H9 (cell line): ENCODE measurements around the gene KRTAP4-2. TPM values are rescaled to one million over a fixed set of nuclear protein-coding genes. Genes with fewer than 3 reads are reported as not detected.

Source experiments
- DNase-seq: peaks from one replicate; pipeline ENCODE4 v3.0.0-alpha.2; 2017
- H2AFZ ChIP-seq: one replicate; pipeline ENCODE4 v1.6.1; 2013; ENCODE audit warnings: mild to moderate bottlenecking, low read length, control low read depth, moderate library complexity
- H2AK5ac ChIP-seq: 2 replicates; pipeline ENCODE4 v1.6.1; 2013; ENCODE audit warnings: low read length, control low read depth, mixed read lengths; ENCODE audit not compliant: insufficient read length
- H2BK120ac ChIP-seq: one replicate; pipeline ENCODE4 v1.6.1; 2013; ENCODE audit warnings: low read depth, mild to moderate bottlenecking, low read length, control low read depth, inconsistent platforms; ENCODE audit not compliant: poor library complexity, severe bottlenecking
- H2BK12ac ChIP-seq: 2 replicates; pipeline ENCODE4 v1.6.1; 2013; ENCODE audit warnings: low read length, control low read depth, mixed read lengths, low read depth; ENCODE audit not compliant: insufficient read length
- H2BK15ac ChIP-seq: 2 replicates; pipeline ENCODE4 v1.6.1; 2013; ENCODE audit warnings: low read depth, low read length, control low read depth
- H2BK20ac ChIP-seq: one replicate; pipeline ENCODE4 v1.6.1; 2013; ENCODE audit warnings: low read depth, mild to moderate bottlenecking, low read length, control low read depth, inconsistent platforms; ENCODE audit not compliant: poor library complexity, severe bottlenecking
- H2BK5ac ChIP-seq: 2 replicates; pipeline ENCODE4 v1.6.1; 2013; ENCODE audit warnings: low read length, control low read depth, mixed read lengths; ENCODE audit not compliant: insufficient read length
- H3K14ac ChIP-seq: 2 replicates; pipeline ENCODE4 v1.6.1; 2013; ENCODE audit warnings: low read length, control low read depth; ENCODE audit not compliant: insufficient read depth
- H3K18ac ChIP-seq: 2 replicates; pipeline ENCODE4 v1.6.1; 2013; ENCODE audit warnings: low read depth, mild to moderate bottlenecking, mixed read lengths, low read length, control low read depth; ENCODE audit not compliant: insufficient read length
- H3K23ac ChIP-seq: 2 replicates; pipeline ENCODE4 v1.6.1; 2013; ENCODE audit warnings: low read length, control low read depth, mixed read lengths, low read depth; ENCODE audit not compliant: insufficient read length
- H3K23me2 ChIP-seq: 2 replicates; pipeline ENCODE4 v1.6.1; 2013; ENCODE audit warnings: low read depth, mild to moderate bottlenecking, mixed read lengths, low read length, control low read depth; ENCODE audit not compliant: insufficient read length, poor library complexity, severe bottlenecking
- H3K27ac ChIP-seq: 2 replicates; pipeline ENCODE4 v1.5.1; 2013; ENCODE audit warnings: low read length, control low read depth, mixed read lengths, low read depth; ENCODE audit not compliant: insufficient read length
- H3K27me3 ChIP-seq: 2 replicates; pipeline ENCODE4 v1.6.1; 2013; ENCODE audit warnings: low read length, control low read depth, inconsistent platforms; ENCODE audit not compliant: insufficient read depth
- H3K4ac ChIP-seq: 2 replicates; pipeline ENCODE4 v1.6.1; 2013; ENCODE audit warnings: low read depth, mild to moderate bottlenecking, control low read depth, inconsistent platforms, low read length, moderate library complexity
- H3K4me1 ChIP-seq: 2 replicates; pipeline ENCODE4 v1.6.1; 2013; ENCODE audit warnings: low read length, control low read depth, inconsistent platforms; ENCODE audit not compliant: insufficient read depth
- H3K4me2 ChIP-seq: 2 replicates; pipeline ENCODE4 v1.6.1; 2013; ENCODE audit warnings: low read length, control low read depth, mixed read lengths; ENCODE audit not compliant: insufficient read length, insufficient read depth
- H3K56ac ChIP-seq: 2 replicates; pipeline ENCODE4 v1.6.1; 2013; ENCODE audit warnings: low read depth, mild to moderate bottlenecking, mixed read lengths, low read length, control low read depth; ENCODE audit not compliant: insufficient read length
- H3K79me1 ChIP-seq: 2 replicates; pipeline ENCODE4 v1.6.1; 2013; ENCODE audit warnings: low read depth, mild to moderate bottlenecking, moderate library complexity, low read length, control low read depth, inconsistent platforms; ENCODE audit not compliant: insufficient read depth, poor library complexity, severe bottlenecking
- H3K79me2 ChIP-seq: 2 replicates; pipeline ENCODE4 v1.6.1; 2013; ENCODE audit warnings: low read length, control low read depth, inconsistent platforms; ENCODE audit not compliant: insufficient read depth
- H3K9ac ChIP-seq: 2 replicates; pipeline ENCODE4 v1.6.1; 2013; ENCODE audit warnings: low read length, control low read depth, mixed read lengths; ENCODE audit not compliant: insufficient read length; ENCODE audit errors: extremely low read depth
- H3K9me3 ChIP-seq: one replicate; pipeline ENCODE4 v1.6.1; 2013; ENCODE audit warnings: low read depth, low read length, inconsistent platforms; ENCODE audit not compliant: control insufficient read depth
- H3T11ph ChIP-seq: one replicate; pipeline ENCODE4 v1.6.1; 2013; ENCODE audit warnings: mild to moderate bottlenecking, low read length, control low read depth, inconsistent platforms
- H4K20me1 ChIP-seq: one replicate; pipeline ENCODE4 v1.6.1; 2013; ENCODE audit not compliant: control insufficient read depth, insufficient read length, insufficient read depth
- H4K5ac ChIP-seq: 2 replicates; pipeline ENCODE4 v1.6.1; 2013; ENCODE audit warnings: low read depth, mild to moderate bottlenecking, mixed read lengths, low read length, control low read depth; ENCODE audit not compliant: insufficient read length
- H4K8ac ChIP-seq: replicated peaks from 2 replicates; pipeline ENCODE4 v1.6.1; 2013; ENCODE audit warnings: low read length, control low read depth, mixed read lengths, low read depth; ENCODE audit not compliant: insufficient read length
- H4K91ac ChIP-seq: 2 replicates; pipeline ENCODE4 v1.6.1; 2013; ENCODE audit warnings: low read depth, mild to moderate bottlenecking, moderate library complexity, mixed read lengths, low read length, control low read depth; ENCODE audit not compliant: insufficient read length
- H3K27ac Mint-ChIP-seq, 3 experiments: 2 replicates in 2 of 3; 3 replicates in 1 of 3; pipeline ENCODE4 v1.8.0; 2020 to 2021; ENCODE audit warnings: mixed read lengths in 3 of 3, mild to moderate bottlenecking in 1 of 3, moderate library complexity in 1 of 3
- H3K27me3 Mint-ChIP-seq: 2 replicates; pipeline ENCODE4 v1.8.0; 2021; ENCODE audit warnings: low read depth, mild to moderate bottlenecking, moderate library complexity, mixed read lengths
- H3K36me3 Mint-ChIP-seq, 3 experiments: 2 replicates in 2 of 3; 3 replicates in 1 of 3; pipeline ENCODE4 v1.8.0; 2020 to 2021; ENCODE audit warnings: low read depth in 3 of 3, mixed read lengths in 3 of 3; ENCODE audit not compliant: insufficient read depth in 1 of 3
- H3K4me1 Mint-ChIP-seq, 2 experiments: 2 replicates each; pipeline ENCODE4 v1.8.0; 2020; ENCODE audit warnings: mixed read lengths in 2 of 2
- H3K4me3 Mint-ChIP-seq, 2 experiments: 2 replicates in 1 of 2; 3 replicates in 1 of 2; pipeline ENCODE4 v1.8.0; 2020 to 2021; ENCODE audit warnings: mild to moderate bottlenecking in 2 of 2, mixed read lengths in 2 of 2, moderate library complexity in 1 of 2
- H3K9me3 Mint-ChIP-seq, 2 experiments: 2 replicates in 1 of 2; 3 replicates in 1 of 2; pipeline ENCODE4 v1.8.0; 2020; ENCODE audit warnings: mild to moderate bottlenecking in 2 of 2, mixed read lengths in 2 of 2, moderate library complexity in 1 of 2
- WGBS: extraction: QIAGEN DNeasy Blood & Tissue Kit; methylation state at CpG from one replicate; pipeline ENCODE4 v1.1.7; 2013; ENCODE audit warnings: missing lambda C conversion rate, low lambda C conversion rate, mixed read lengths; ENCODE audit not compliant: insufficient read length; ENCODE audit errors: extremely low coverage; 5-methylcytosine and 5-hydroxymethylcytosine counted together
- total RNA-seq: library from RNA; stranded (reverse); gene quantifications from 2 replicates; pipeline ENCODE4 v1.2.1, GENCODE V29; 2021
- TF ChIP-seq, protein P1 (sequence below): fragments of 200-600 bp; sonication (generic); conservative IDR thresholded peaks from 3 replicates; pipeline ENCODE4 v1.8.0; 2021; ENCODE audit warnings: antibody characterized with exemption, mild to moderate bottlenecking

The KRTAP4-2 gene
- total RNA-seq, 1 experiment from 2014 or later = not detected

- H3K36me3 Mint-ChIP-seq = no peaks in the 10 kb centered on the region
- Histone ChIP-seq H2BK15ac (no peak overlapping the region), H2BK5ac (no peak overlapping the region), H2AK5ac (no peak overlapping the region), H3K4ac (no peak overlapping the region), H2BK120ac (no peak overlapping the region), H3K79me2 (no peaks in the 10 kb centered on the region), H2BK12ac (no peak overlapping the region), H3K14ac (no peak overlapping the region), H4K5ac (no peak overlapping the region), H4K91ac (no peak overlapping the region), H3K9me3 (no peaks in the 10 kb centered on the region), H3K56ac (no peak overlapping the region), H3K4me1 (no peaks in the 10 kb centered on the region), H3K79me1 (no peaks in the 10 kb centered on the region), H2AFZ (no peak overlapping the region), H3T11ph (no peak overlapping the region), H3K9ac (no peak overlapping the region), H3K27ac (no peak overlapping the region), H3K27me3 (no peaks in the 10 kb centered on the region), H4K20me1 (no peaks in the 10 kb centered on the region), H3K23ac (no peak overlapping the region), H3K18ac (no peak overlapping the region), H2BK20ac (no peak overlapping the region), H3K23me2 (no peaks in the 10 kb centered on the region), H3K4me2 (no peak overlapping the region), H4K8ac (no peak overlapping the region)
- H3K9me3 Mint-ChIP-seq = no peaks in the 10 kb centered on the region
- H3K4me3 Mint-ChIP-seq = no peak overlapping the region
- no peak overlapping the region for H3K27ac Mint-ChIP-seq
- no peak for DNase-seq
- no peaks in the 10 kb centered on the region for H3K27me3 Mint-ChIP-seq
- no CpG with 5 or more reads among the region's 7 CpGs for WGBS
- peaks cover 0 to 3% of the 10 kb centered on the region in 2 experiments; a peak in 1 of 4 replicates for H3K4me1 Mint-ChIP-seq
- TF ChIP-seq, protein P1, sequence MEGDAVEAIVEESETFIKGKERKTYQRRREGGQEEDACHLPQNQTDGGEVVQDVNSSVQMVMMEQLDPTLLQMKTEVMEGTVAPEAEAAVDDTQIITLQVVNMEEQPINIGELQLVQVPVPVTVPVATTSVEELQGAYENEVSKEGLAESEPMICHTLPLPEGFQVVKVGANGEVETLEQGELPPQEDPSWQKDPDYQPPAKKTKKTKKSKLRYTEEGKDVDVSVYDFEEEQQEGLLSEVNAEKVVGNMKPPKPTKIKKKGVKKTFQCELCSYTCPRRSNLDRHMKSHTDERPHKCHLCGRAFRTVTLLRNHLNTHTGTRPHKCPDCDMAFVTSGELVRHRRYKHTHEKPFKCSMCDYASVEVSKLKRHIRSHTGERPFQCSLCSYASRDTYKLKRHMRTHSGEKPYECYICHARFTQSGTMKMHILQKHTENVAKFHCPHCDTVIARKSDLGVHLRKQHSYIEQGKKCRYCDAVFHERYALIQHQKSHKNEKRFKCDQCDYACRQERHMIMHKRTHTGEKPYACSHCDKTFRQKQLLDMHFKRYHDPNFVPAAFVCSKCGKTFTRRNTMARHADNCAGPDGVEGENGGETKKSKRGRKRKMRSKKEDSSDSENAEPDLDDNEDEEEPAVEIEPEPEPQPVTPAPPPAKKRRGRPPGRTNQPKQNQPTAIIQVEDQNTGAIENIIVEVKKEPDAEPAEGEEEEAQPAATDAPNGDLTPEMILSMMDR = no peak
These were observed 14.2 kb downstream of the KRTAP4-2 start for GRCh38 chr17:41163828-41164227.
